BE2C (cell line): Measurements from ENCODE around the gene MRPS14.

Experiments
- DNase-seq: peaks from one replicate; pipeline ENCODE4 v3.0.0-alpha.2; 2020
- H3K27me3 ChIP-seq: fragments of 250-450 bp; sonication (Bioruptor Pico); 2 replicates; pipeline ENCODE4 v1.5.1; 2020; ENCODE audit warnings: mild to moderate bottlenecking
- H3K36me3 ChIP-seq: fragments of 250-450 bp; sonication (Bioruptor Pico); 2 replicates; pipeline ENCODE4 v1.5.1; 2020; ENCODE audit warnings: mild to moderate bottlenecking
- H3K4me1 ChIP-seq: fragments of 250-450 bp; sonication (Bioruptor Pico); 2 replicates; pipeline ENCODE4 v1.5.1; 2020
- H3K4me3 ChIP-seq: 2 replicates; pipeline ENCODE4 v1.5.1; 2011; ENCODE audit warnings: low read depth, low read length
- H3K9me3 ChIP-seq: fragments of 250-450 bp; sonication (Bioruptor Pico); 2 replicates; pipeline ENCODE4 v1.5.1; 2020
- TF ChIP-seq, protein P1 (sequence below): IDR thresholded peaks from 2 replicates; pipeline ENCODE4 v1.5.1; 2012; ENCODE audit warnings: mild to moderate bottlenecking, low read depth, low read length

Gene MRPS14

DNA sequence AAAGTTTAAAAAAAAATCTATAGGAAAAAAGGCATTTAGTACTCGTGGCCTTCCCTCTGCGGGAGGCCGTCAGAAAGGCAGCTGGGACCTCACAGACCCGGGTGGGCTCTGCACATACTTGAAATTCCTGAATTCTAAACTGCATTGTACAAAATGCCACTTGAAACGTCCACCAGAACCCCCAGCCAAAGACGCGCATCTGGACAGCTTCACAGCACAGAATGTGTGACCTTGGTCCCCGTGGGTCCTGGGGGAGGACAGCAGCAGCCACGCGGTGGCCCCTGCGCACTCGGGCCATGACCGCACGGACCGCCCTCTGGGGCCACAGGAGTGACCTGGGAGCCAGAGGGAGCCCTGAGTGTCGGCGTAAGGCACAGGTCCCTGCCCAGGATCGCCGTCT is 20.6 kb upstream of the MRPS14 start:
- H3K27me3 ChIP-seq, result no peaks in the 10 kb centered on the region
- H3K4me3 ChIP-seq, result no peak overlapping the region
- H3K4me1 ChIP-seq, result no peaks in the 10 kb centered on the region
- DNase-seq, result no peak
- no peaks in the 10 kb centered on the region for H3K9me3 ChIP-seq
- TF ChIP-seq, protein P1, sequence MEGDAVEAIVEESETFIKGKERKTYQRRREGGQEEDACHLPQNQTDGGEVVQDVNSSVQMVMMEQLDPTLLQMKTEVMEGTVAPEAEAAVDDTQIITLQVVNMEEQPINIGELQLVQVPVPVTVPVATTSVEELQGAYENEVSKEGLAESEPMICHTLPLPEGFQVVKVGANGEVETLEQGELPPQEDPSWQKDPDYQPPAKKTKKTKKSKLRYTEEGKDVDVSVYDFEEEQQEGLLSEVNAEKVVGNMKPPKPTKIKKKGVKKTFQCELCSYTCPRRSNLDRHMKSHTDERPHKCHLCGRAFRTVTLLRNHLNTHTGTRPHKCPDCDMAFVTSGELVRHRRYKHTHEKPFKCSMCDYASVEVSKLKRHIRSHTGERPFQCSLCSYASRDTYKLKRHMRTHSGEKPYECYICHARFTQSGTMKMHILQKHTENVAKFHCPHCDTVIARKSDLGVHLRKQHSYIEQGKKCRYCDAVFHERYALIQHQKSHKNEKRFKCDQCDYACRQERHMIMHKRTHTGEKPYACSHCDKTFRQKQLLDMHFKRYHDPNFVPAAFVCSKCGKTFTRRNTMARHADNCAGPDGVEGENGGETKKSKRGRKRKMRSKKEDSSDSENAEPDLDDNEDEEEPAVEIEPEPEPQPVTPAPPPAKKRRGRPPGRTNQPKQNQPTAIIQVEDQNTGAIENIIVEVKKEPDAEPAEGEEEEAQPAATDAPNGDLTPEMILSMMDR, result no peak
- H3K36me3 ChIP-seq, result no peaks in the 10 kb centered on the region

DNA sequence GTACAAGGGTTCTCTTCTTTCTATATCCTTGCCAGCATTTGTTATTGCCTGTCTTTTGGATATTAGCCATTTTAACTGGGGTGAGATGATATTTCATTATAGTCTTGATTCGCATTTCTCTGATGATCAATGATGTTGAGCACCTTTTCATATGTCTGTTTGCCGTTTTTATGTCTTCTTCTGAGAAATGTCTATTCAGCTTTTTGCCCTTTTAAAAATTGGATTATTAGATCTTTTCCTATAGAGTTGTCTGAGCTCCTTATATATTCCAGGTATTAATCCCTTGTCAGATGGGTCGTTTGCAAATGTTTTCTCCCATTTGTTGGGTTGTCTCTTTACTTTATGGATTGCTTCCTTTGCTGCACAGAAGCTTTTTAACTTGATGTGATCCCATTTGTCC is 19.4 kb upstream of the MRPS14 start:
- TF ChIP-seq, protein P1, result no peak
- no peaks in the 10 kb centered on the region for H3K4me1 ChIP-seq
- H3K4me3 ChIP-seq, result no peak overlapping the region
- H3K9me3 ChIP-seq, result no peaks in the 10 kb centered on the region
- no peaks in the 10 kb centered on the region for H3K36me3 ChIP-seq
- no peak for DNase-seq
- H3K27me3 ChIP-seq, result no peaks in the 10 kb centered on the region

DNA sequence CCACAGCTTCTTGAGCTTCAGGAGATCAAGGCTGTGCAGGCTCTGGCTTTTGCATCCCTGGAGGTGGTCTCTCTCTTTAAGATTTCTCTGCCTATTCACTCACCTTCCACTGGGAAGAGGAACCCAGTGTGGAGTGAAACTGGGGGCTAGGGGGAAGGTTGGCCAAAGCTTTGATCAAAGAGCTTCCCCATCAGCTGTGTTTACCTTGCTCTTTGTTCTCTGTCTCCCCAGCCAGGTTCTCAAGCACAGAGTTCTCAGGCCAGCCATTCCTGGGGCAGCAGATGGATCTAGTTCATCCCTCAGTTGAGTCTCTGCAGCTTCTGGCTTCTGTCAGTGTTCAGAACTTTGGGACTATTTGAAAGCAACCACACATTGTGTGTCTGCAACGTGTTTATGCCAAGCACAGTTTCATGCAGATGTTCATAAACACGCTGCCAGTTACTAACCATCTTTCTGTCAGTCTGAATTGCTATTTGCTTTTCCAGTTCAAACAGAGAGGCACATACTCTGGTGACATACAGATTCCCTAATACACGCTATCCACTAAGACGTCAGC is 17.2 kb upstream of the MRPS14 start:
- H3K27me3 ChIP-seq, result no peaks in the 10 kb centered on the region
- no peak for DNase-seq
- H3K9me3 ChIP-seq, result no peaks in the 10 kb centered on the region
- H3K4me3 ChIP-seq, result no peak overlapping the region
- TF ChIP-seq, protein P1, result no peak
- H3K4me1 ChIP-seq, result no peaks in the 10 kb centered on the region
- no peaks in the 10 kb centered on the region for H3K36me3 ChIP-seq

DNA sequence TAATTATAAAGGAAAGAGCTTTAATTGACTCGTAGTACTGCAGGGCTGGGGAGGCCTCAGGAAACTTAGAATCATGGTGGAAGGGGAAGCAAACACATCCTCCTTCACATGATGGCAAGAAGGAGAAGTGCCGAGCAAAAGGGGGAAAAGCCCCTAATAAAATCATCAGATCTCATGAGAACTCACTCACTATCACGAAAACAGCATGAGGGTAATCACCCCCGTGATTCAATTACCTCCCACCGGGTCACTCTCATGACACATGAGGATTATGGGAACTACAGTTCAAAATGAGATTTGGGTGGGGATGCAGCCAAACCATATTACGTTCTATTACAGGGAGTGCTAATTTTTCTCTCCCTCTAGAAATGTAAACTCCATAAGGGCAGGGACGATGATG is 14.2 kb upstream of the MRPS14 start:
- H3K4me1 ChIP-seq, result no peaks in the 10 kb centered on the region
- DNase-seq, result no peak
- H3K36me3 ChIP-seq, result no peaks in the 10 kb centered on the region
- H3K4me3 ChIP-seq, result no peak overlapping the region
- H3K9me3 ChIP-seq, result no peaks in the 10 kb centered on the region
- H3K27me3 ChIP-seq, result no peaks in the 10 kb centered on the region
- TF ChIP-seq, protein P1, result no peak

DNA sequence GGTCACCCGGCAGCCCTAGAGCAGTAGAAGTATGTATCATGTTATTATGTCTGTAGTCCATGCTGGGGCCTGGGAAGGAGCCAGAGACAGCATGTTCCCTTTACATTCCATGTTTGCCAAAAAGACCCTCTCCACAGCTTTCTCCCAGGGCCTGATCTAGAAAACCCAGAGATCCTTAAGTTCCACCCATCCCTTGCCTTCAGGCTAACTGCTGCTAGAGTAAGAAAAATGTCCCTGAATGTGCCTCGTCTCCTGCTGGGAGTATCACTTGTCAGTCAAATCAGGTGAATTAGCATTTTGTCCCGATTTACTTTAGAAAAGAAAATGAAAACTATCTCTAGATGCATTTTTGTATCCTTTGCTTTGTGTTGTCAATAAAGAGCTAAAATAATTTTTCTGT is 13.3 kb upstream of the MRPS14 start:
- H3K36me3 ChIP-seq, result no peaks in the 10 kb centered on the region
- TF ChIP-seq, protein P1, result no peak
- no peaks in the 10 kb centered on the region for H3K27me3 ChIP-seq

DNA sequence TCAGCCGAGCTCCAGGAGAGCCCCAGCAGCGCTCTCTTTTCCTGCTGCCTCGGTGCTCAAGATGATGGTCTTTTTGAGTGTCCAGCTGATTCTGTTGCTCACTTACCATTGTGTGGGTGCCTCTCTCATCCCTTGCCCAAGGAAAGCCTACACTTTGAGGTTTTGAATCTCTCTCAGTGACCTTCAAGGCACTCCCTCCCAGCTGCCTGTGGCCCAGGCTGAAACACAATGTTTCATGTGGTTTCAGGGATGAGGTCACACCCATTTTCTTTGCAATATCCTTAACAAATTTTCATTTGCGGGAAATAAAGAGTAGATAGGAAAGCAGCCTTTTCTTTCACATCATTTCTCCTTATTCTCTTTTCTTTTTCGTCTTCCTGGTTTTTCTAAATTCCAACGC is 12.6 kb upstream of the MRPS14 start:
- DNase-seq, result no peak
- no peaks in the 10 kb centered on the region for H3K9me3 ChIP-seq
- TF ChIP-seq, protein P1, result no peak

More for the DNA sequence above, 13.3 kb upstream of the MRPS14 start:
- Histone ChIP-seq H3K4me1 (no peaks in the 10 kb centered on the region), H3K9me3 (no peaks in the 10 kb centered on the region), H3K4me3 (no peak overlapping the region)
- no peak for DNase-seq

More for the DNA sequence above, 12.6 kb upstream of the MRPS14 start:
- no peaks in the 10 kb centered on the region for H3K27me3 ChIP-seq
- no peaks in the 10 kb centered on the region for H3K4me1 ChIP-seq
- no peaks in the 10 kb centered on the region for H3K36me3 ChIP-seq
- H3K4me3 ChIP-seq, result no peak overlapping the region
